Keratinocyte (primary cell): ENCODE measurements around the gene POLD3. TPM values are rescaled to one million over a fixed set of nuclear protein-coding genes. Genes with fewer than 3 reads are reported as not detected.

Experiments
- DNase-seq: peaks from one replicate; pipeline ENCODE4 v3.0.0-alpha.2; 2011; ENCODE audit warnings: low read depth, missing footprints, low spot score
- FAIRE-seq: peaks from 2 replicates; lab custom pipeline; 2011; peaks lifted over from hg19 to GRCh38; lab: Jason Lieb, UNC
- H2AFZ ChIP-seq: 2 replicates; pipeline ENCODE4 v1.6.0; 2012; ENCODE audit warnings: low read length, control low read depth, inconsistent platforms; ENCODE audit not compliant: control insufficient read depth
- H3K27ac ChIP-seq: 2 replicates; pipeline ENCODE4 v1.5.1; 2011; ENCODE audit warnings: low read length; ENCODE audit not compliant: control insufficient read depth, insufficient read depth
- H3K27me3 ChIP-seq: 3 replicates; pipeline ENCODE4 v1.6.0; 2011; ENCODE audit warnings: low read length; ENCODE audit not compliant: control insufficient read depth, insufficient read depth; ENCODE audit errors: extremely low read depth
- H3K36me3 ChIP-seq, 2 experiments: 2 replicates in 1 of 2; 3 replicates in 1 of 2; pipeline ENCODE4 v1.5.1; 2011; ENCODE audit warnings: low read length in 2 of 2, mild to moderate bottlenecking in 1 of 2; ENCODE audit not compliant: control insufficient read depth in 2 of 2, insufficient read depth in 2 of 2; ENCODE audit errors: extremely low read depth in 1 of 2
- H3K4me1 ChIP-seq: 3 replicates; pipeline ENCODE4 v1.5.1; 2011; ENCODE audit warnings: low read length; ENCODE audit not compliant: control insufficient read depth, insufficient read depth; ENCODE audit errors: extremely low read depth
- H3K4me2 ChIP-seq: 3 replicates; pipeline ENCODE4 v1.6.0; 2011; ENCODE audit warnings: low read depth, low read length; ENCODE audit not compliant: control insufficient read depth, insufficient read depth; ENCODE audit errors: extremely low read depth
- H3K4me3 ChIP-seq, 3 experiments: fragments of 200-600 bp in 1 of 3; sonication (generic) in 1 of 3; 2 replicates in 2 of 3; 3 replicates in 1 of 3; pipeline ENCODE4 v1.5.1; 2011 to 2016; ENCODE audit warnings: low read length in 3 of 3, mild to moderate bottlenecking in 3 of 3, control low read depth in 2 of 3, inconsistent platforms in 1 of 3, low read depth in 1 of 3, mixed read lengths in 1 of 3, mixed run types in 1 of 3, moderate library complexity in 1 of 3; ENCODE audit not compliant: control insufficient read depth in 2 of 3, insufficient read depth in 2 of 3; ENCODE audit errors: extremely low read depth in 1 of 3
- H3K79me2 ChIP-seq: 2 replicates; pipeline ENCODE4 v1.6.0; 2012; ENCODE audit warnings: low read length; ENCODE audit not compliant: control insufficient read depth, insufficient read depth
- H3K9ac ChIP-seq: 3 replicates; pipeline ENCODE4 v1.6.0; 2011; ENCODE audit warnings: low read length; ENCODE audit not compliant: control insufficient read depth, insufficient read depth; ENCODE audit errors: extremely low read depth
- H3K9me1 ChIP-seq: 3 replicates; pipeline ENCODE4 v1.6.0; 2011; ENCODE audit warnings: low read length; ENCODE audit not compliant: control insufficient read depth, insufficient read depth; ENCODE audit errors: extremely low read depth
- H3K9me3 ChIP-seq: 2 replicates; pipeline ENCODE4 v1.5.1; 2012; ENCODE audit warnings: low read depth, low read length; ENCODE audit not compliant: control insufficient read depth
- H4K20me1 ChIP-seq: 3 replicates; pipeline ENCODE4 v1.6.0; 2011; ENCODE audit warnings: low read length; ENCODE audit not compliant: control insufficient read depth, insufficient read depth; ENCODE audit errors: extremely low read depth
- CTCF ChIP-seq, 3 experiments: IDR thresholded peaks in 1 of 3; conservative IDR thresholded peaks in 1 of 3; optimal IDR thresholded peaks in 1 of 3; 2 replicates in 2 of 3; 3 replicates in 1 of 3; pipeline versions ENCODE3 to v1.5.1; 2011; ENCODE audit warnings: low read length in 3 of 3, mild to moderate bottlenecking in 3 of 3, moderate library complexity in 2 of 3, control low read depth in 1 of 3, inconsistent platforms in 1 of 3; ENCODE audit not compliant: insufficient read depth in 2 of 3; ENCODE audit errors: extremely low read depth in 1 of 3
- EZH2 ChIP-seq: IDR thresholded peaks from one replicate; pipeline ENCODE4 v1.6.1; 2012; ENCODE audit warnings: inconsistent platforms, mild to moderate bottlenecking, low read length, moderate library complexity
- dilution Hi-C: fragments of 300-500 bp; cut with MboI; formaldehyde crosslinking; loops from one replicate; pipeline ENCODE4 v1.7.0; 2020; ENCODE audit warnings: low sequenced_read_pairs; ENCODE audit not compliant: extremely low pct_ligation_motif_present
- polyA plus RNA-seq, 5 experiments: library from polyadenylated mRNA; depleted of rRNA in 3 of 5; stranded (reverse) in 3 of 5; stranded (forward) in 1 of 5; unstranded in 1 of 5; fragments of >200 nt; gene quantifications; 1 replicate in 1 of 5; 2 replicates in 3 of 5; 3 replicates in 1 of 5; pipeline versions ENCODE4 v1.2.1 to v1.2.3, GENCODE V29; 2011 to 2012; ENCODE audit warnings: missing spikeins in 2 of 5, low read depth in 1 of 5, low replicate concordance in 1 of 5

POLD3 gene
- polyA plus RNA-seq, 1 donor (not counting 4 experiments of a cell fraction or from before 2014, with no cell fraction given): 16.7 TPM

- dilution Hi-C loops: no loop called here
- Histone ChIP-seq H3K27me3 (no peaks in the 10 kb centered on the region), H3K9ac (no peak overlapping the region), H3K27ac (peak overlapping the region; percentile 19), H3K9me3 (no peaks in the 10 kb centered on the region), H3K4me3 (no peak overlapping the region), H3K9me1 (no peaks in the 10 kb centered on the region), H3K79me2 (no peaks in the 10 kb centered on the region), H3K36me3 (no peaks in the 10 kb centered on the region), H4K20me1 (no peaks in the 10 kb centered on the region), H2AFZ (no peak overlapping the region), H3K4me1 (peaks cover 51% of the 10 kb centered on the region), H3K4me2 (peak overlapping the region; percentile 40)
- DNase-seq (no peak), FAIRE-seq (peak; percentile 77)
- TF ChIP-seq CTCF (optimal IDR thresholded peaks at IDR 0.05 in 1 of 3, IDR thresholded peaks at IDR 0.05 in 1 of 3, conservative IDR thresholded peaks at IDR 0.05 in 1 of 3; ENCODE audit: extremely low read depth in 1 of 3, insufficient read depth in 2 of 3, low read length in 3 of 3) (no peak), EZH2 (no peak)
These were observed 41.3 kb downstream of the POLD3 start for GRCh38 chr11:74633406-74634393.

- peak overlapping the region; percentile 40 for H3K4me2 ChIP-seq
- no peaks in the 10 kb centered on the region for H3K9me1 ChIP-seq
- TF ChIP-seq CTCF (optimal IDR thresholded peaks at IDR 0.05 in 1 of 3, IDR thresholded peaks at IDR 0.05 in 1 of 3, conservative IDR thresholded peaks at IDR 0.05 in 1 of 3; ENCODE audit: extremely low read depth in 1 of 3, insufficient read depth in 2 of 3, low read length in 3 of 3): peak; percentile 34 to 67 (median 49)
- no peak for TF ChIP-seq EZH2
- peak; percentile 81 for DNase-seq
- dilution Hi-C loops: no loop called here
- H3K4me1 ChIP-seq: peaks cover 51% of the 10 kb centered on the region
- no peak overlapping the region for H2AFZ ChIP-seq
- FAIRE-seq: peak; percentile 94
- no peaks in the 10 kb centered on the region for H3K79me2 ChIP-seq
- H4K20me1 ChIP-seq: no peaks in the 10 kb centered on the region
- H3K36me3 ChIP-seq: no peaks in the 10 kb centered on the region
- H3K9ac ChIP-seq: no peak overlapping the region
- H3K4me3 ChIP-seq: no peak overlapping the region
- H3K9me3 ChIP-seq: no peaks in the 10 kb centered on the region
- no peak overlapping the region for H3K27ac ChIP-seq
- no peaks in the 10 kb centered on the region for H3K27me3 ChIP-seq
These were observed 42.2 kb downstream of the POLD3 start for GRCh38 chr11:74634537-74634936.
